ENCODE results near the gene DLGAP1. TPM values are rescaled to one million over a fixed set of nuclear protein-coding genes. Genes with fewer than 3 reads are reported as not detected.

Gene DLGAP1
- total and polyA plus RNA-seq, 5 donors from 2014 or later: 0.11 to 5.4 (median 0.68) TPM

DNA sequence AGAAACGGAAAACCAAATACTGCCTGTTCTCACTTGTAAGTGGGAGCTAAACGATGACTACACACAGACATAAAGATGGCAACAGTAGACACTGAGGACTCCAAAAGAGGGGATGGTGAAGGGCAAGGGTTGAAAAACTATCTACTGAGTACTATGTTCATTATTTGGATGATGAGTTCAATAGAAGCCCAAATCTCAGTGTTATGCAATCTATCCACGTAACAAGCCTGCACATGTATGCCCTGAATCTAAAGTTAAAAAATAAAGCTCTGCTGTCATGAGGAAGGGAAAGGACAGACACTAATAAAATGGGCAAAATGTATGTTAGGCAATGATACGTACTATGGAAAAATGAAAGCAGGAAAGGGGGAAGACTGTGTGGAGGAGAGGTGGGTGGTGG, 629.1 kb downstream of the DLGAP1 start:
- Histone ChIP-seq H3K27ac (ENCODE audit: insufficient read depth, low read length, poor library complexity, severe bottlenecking) (no peak overlapping the region), H3K9me3 (ENCODE audit: control insufficient read depth in 2 of 2, low read length in 2 of 2) (no peaks in the 10 kb centered on the region), H3K4me1 (ENCODE audit: control insufficient read depth, insufficient read depth, low read length, poor library complexity, severe bottlenecking) (no peaks in the 10 kb centered on the region), H3K36me3 (ENCODE audit: control insufficient read depth, insufficient read depth, low read length) (no peaks in the 10 kb centered on the region), H3K4me3 (ENCODE audit: low read depth, low read length) (no peak overlapping the region), H3K27me3 (ENCODE audit: control insufficient read depth, insufficient read depth, low read length) (no peaks in the 10 kb centered on the region)
- ATAC-seq (ENCODE audit: low read depth in 2 of 2): no peak
- Mint-ChIP-seq H3K27me3 (peaks cover 7% of the 10 kb centered on the region), H3K4me3 (no peak overlapping the region), H3K9me3 (peaks cover 0 to 3% (median 0%) of the 10 kb centered on the region in 7 donors), H3K4me1 (no peaks in the 10 kb centered on the region), H3K36me3 (no peaks in the 10 kb centered on the region), H3K27ac (no peak overlapping the region)
- no peak for DNase-seq

DNA sequence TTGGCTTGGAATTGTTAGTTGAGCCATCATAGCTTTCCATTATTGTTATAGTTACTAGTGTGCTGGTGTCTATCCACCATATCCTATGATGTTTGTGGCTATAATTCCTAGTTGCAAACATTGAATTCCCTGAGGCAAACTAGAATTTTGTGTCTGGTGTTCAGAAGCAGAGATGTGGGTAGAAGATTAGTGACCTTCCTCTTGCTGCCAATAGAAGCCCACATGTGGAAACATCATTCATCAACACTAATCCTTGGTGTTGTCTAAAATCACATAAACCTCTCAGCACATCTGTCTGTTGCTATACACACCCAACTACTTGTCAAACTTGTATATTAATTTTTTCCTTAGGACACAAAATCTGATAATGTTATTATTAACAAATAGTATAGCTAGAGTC, 631.0 kb downstream of the DLGAP1 start:
- Mint-ChIP-seq H3K4me3 (no peak overlapping the region), H3K36me3 (no peaks in the 10 kb centered on the region), H3K9me3 (peaks cover 0 to 2% (median 0%) of the 10 kb centered on the region in 7 donors), H3K27ac (no peak overlapping the region), H3K4me1 (no peaks in the 10 kb centered on the region), H3K27me3 (peaks cover 7% of the 10 kb centered on the region)
- Histone ChIP-seq H3K4me3 (ENCODE audit: low read depth, low read length) (no peak overlapping the region), H3K27ac (ENCODE audit: insufficient read depth, low read length, poor library complexity, severe bottlenecking) (no peak overlapping the region), H3K4me1 (ENCODE audit: control insufficient read depth, insufficient read depth, low read length, poor library complexity, severe bottlenecking) (no peaks in the 10 kb centered on the region), H3K36me3 (ENCODE audit: control insufficient read depth, insufficient read depth, low read length) (no peaks in the 10 kb centered on the region), H3K27me3 (ENCODE audit: control insufficient read depth, insufficient read depth, low read length) (no peaks in the 10 kb centered on the region), H3K9me3 (ENCODE audit: control insufficient read depth in 2 of 2, low read length in 2 of 2) (no peaks in the 10 kb centered on the region)
- ATAC-seq (ENCODE audit: low read depth in 2 of 2): no peak
- no peak for DNase-seq

DNA sequence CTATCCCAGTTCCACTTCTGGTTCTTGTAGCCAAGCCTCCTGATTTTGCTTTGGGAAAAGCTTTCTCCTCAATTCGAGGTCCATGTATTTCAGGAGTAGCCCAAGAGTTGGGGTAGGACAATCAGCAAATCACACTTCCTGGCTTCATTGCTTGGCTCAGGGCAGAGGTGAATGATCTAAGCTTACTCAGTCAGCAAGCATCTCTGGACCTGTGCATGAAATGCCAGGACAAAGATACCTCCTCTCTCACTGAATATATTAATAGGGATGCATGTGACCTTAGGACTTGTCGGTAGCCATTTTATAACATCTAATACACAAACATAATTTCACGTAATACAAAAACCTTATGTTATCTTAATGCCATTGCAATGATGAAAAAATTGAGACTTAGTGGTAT, 632.0 kb downstream of the DLGAP1 start:
- no peak overlapping the region for H3K27ac Mint-ChIP-seq
- no peaks in the 10 kb centered on the region for H3K36me3 Mint-ChIP-seq
- no peaks in the 10 kb centered on the region for H3K9me3 ChIP-seq (ENCODE audit: control insufficient read depth in 2 of 2, low read length in 2 of 2)
- no peaks in the 10 kb centered on the region for H3K36me3 ChIP-seq (ENCODE audit: control insufficient read depth, insufficient read depth, low read length)
- peaks cover 7% of the 10 kb centered on the region for H3K27me3 Mint-ChIP-seq
- H3K4me3 Mint-ChIP-seq: no peak overlapping the region
- no peak overlapping the region for H3K27ac ChIP-seq (ENCODE audit: insufficient read depth, low read length, poor library complexity, severe bottlenecking)
- no peak overlapping the region for H3K4me3 ChIP-seq (ENCODE audit: low read depth, low read length)
- DNase-seq (no peak), ATAC-seq (ENCODE audit: low read depth in 2 of 2) (no peak)
- no peaks in the 10 kb centered on the region for H3K4me1 ChIP-seq (ENCODE audit: control insufficient read depth, insufficient read depth, low read length, poor library complexity, severe bottlenecking)
- H3K9me3 Mint-ChIP-seq: peaks cover 0 to 2% (median 0%) of the 10 kb centered on the region in 7 donors
- no peaks in the 10 kb centered on the region for H3K27me3 ChIP-seq (ENCODE audit: control insufficient read depth, insufficient read depth, low read length)
- H3K4me1 Mint-ChIP-seq: no peaks in the 10 kb centered on the region

DNA sequence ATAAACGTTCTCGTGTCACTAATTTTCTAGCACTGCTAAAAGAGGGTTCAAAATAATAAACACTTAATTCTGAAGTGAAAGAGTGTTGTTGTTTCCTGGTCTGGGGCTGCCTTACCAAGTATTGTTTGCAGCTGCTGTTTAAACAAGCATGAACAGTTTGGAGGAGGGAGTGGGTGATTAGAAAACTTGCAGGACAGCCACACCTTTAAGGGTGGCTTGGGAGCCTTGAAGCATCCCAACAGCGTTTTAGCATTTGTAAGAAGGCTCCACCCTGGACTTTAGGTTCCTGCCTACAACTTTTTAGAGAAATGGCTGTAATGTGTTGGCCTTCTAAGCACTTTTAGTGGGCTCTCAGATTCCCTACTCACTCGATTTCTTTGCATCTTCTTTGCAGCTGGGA, 633.6 kb downstream of the DLGAP1 start:
- no peaks in the 10 kb centered on the region for H3K36me3 ChIP-seq (ENCODE audit: control insufficient read depth, insufficient read depth, low read length)
- no peak overlapping the region for H3K4me3 ChIP-seq (ENCODE audit: low read depth, low read length)
- H3K4me1 ChIP-seq (ENCODE audit: control insufficient read depth, insufficient read depth, low read length, poor library complexity, severe bottlenecking): no peaks in the 10 kb centered on the region
- H3K36me3 Mint-ChIP-seq: no peaks in the 10 kb centered on the region
- H3K27me3 ChIP-seq (ENCODE audit: control insufficient read depth, insufficient read depth, low read length): no peaks in the 10 kb centered on the region
- no peaks in the 10 kb centered on the region for H3K4me1 Mint-ChIP-seq
- peaks cover 13% of the 10 kb centered on the region for H3K27me3 Mint-ChIP-seq
- no peak overlapping the region for H3K27ac Mint-ChIP-seq
- H3K9me3 ChIP-seq (ENCODE audit: control insufficient read depth in 2 of 2, low read length in 2 of 2): no peaks in the 10 kb centered on the region
- no peak overlapping the region for H3K27ac ChIP-seq (ENCODE audit: insufficient read depth, low read length, poor library complexity, severe bottlenecking)
- ATAC-seq (ENCODE audit: low read depth in 2 of 2) (no peak), DNase-seq (no peak)
- H3K4me3 Mint-ChIP-seq: no peak overlapping the region
- peaks cover 0 to 2% (median 0%) of the 10 kb centered on the region in 7 donors for H3K9me3 Mint-ChIP-seq

DNA sequence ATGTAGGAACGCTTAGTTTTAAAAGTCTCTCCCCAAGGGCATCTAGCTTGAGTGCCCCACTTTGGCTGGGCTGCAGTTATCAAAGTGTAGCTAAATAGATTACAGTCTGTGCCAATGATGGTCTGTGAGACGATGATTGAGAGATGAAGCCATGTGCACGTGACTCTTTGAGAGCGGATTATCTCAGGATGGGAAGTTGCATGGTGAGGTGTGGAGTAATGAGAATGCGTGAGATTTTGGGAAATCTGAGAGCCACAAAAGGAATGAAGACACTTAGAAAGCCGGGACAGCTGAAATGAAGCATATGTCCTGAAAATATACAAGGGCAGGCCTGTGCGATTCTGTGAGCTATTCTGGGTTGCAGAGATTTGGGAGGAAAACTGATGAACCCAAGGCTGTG, 635.1 kb downstream of the DLGAP1 start:
- Histone ChIP-seq H3K4me3 (ENCODE audit: low read depth, low read length) (no peak overlapping the region), H3K4me1 (ENCODE audit: control insufficient read depth, insufficient read depth, low read length, poor library complexity, severe bottlenecking) (no peaks in the 10 kb centered on the region), H3K9me3 (ENCODE audit: control insufficient read depth in 2 of 2, low read length in 2 of 2) (no peaks in the 10 kb centered on the region), H3K27ac (ENCODE audit: insufficient read depth, low read length, poor library complexity, severe bottlenecking) (no peak overlapping the region), H3K27me3 (ENCODE audit: control insufficient read depth, insufficient read depth, low read length) (peaks cover 4% of the 10 kb centered on the region), H3K36me3 (ENCODE audit: control insufficient read depth, insufficient read depth, low read length) (no peaks in the 10 kb centered on the region)
- Mint-ChIP-seq H3K36me3 (no peaks in the 10 kb centered on the region), H3K9me3 (no peaks in the 10 kb centered on the region), H3K4me3 (no peak overlapping the region), H3K4me1 (no peaks in the 10 kb centered on the region), H3K27me3 (peaks cover 13% of the 10 kb centered on the region), H3K27ac (no peak overlapping the region)
- DNase-seq: no peak
- ATAC-seq (ENCODE audit: low read depth in 2 of 2): no peak

DNA sequence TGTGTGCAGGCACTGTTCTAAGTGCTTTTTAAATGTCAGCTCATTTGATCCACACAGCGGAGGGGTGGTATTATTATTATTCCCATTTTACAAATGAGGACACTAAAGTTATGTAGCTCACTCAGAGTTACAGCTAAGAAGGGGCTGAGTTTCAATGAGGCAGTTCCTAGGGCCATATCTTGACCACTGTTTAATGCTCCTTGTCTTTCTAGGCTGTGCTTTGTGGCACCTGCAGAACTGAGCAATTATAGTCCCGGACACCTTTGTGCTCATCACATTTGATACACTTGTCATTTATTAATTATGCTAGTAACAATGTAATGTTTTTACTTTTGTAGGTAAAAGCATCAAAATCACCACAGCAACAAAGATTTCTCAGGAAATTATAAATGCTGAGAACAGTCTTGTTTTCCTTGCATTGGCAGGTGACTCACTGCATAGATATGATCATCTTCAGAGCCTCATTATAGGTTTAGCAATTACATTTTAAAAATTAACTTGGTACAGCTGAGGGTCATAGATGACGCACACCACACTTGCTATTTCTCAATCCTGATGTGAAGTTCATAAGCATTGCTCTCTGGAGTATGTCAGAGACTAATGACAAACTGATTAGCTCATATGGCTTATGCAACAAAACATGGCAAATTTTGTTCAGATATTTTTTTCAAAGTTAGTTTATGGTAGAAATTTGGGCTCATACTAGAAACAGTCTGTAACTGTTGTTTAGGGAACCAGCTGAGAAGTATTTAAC, 638.3 kb downstream of the DLGAP1 start:
- H3K27me3 Mint-ChIP-seq: peaks cover 12% of the 10 kb centered on the region
- Histone ChIP-seq H3K27ac (ENCODE audit: insufficient read depth, low read length, poor library complexity, severe bottlenecking) (no peak overlapping the region), H3K27me3 (ENCODE audit: control insufficient read depth, insufficient read depth, low read length) (peaks cover 4% of the 10 kb centered on the region), H3K4me1 (ENCODE audit: control insufficient read depth, insufficient read depth, low read length, poor library complexity, severe bottlenecking) (no peaks in the 10 kb centered on the region), H3K4me3 (ENCODE audit: low read depth, low read length) (no peak overlapping the region), H3K9me3 (ENCODE audit: control insufficient read depth in 2 of 2, low read length in 2 of 2) (no peaks in the 10 kb centered on the region), H3K36me3 (ENCODE audit: control insufficient read depth, insufficient read depth, low read length) (no peaks in the 10 kb centered on the region)
- H3K4me1 Mint-ChIP-seq: no peaks in the 10 kb centered on the region
- no peak for ATAC-seq (ENCODE audit: low read depth in 2 of 2)
- H3K36me3 Mint-ChIP-seq: no peaks in the 10 kb centered on the region
- H3K9me3 Mint-ChIP-seq: peaks cover 0 to 1% (median 0%) of the 10 kb centered on the region in 7 donors
- no peak overlapping the region for H3K27ac Mint-ChIP-seq
- no peak for DNase-seq
- H3K4me3 Mint-ChIP-seq: no peak overlapping the region

DNA sequence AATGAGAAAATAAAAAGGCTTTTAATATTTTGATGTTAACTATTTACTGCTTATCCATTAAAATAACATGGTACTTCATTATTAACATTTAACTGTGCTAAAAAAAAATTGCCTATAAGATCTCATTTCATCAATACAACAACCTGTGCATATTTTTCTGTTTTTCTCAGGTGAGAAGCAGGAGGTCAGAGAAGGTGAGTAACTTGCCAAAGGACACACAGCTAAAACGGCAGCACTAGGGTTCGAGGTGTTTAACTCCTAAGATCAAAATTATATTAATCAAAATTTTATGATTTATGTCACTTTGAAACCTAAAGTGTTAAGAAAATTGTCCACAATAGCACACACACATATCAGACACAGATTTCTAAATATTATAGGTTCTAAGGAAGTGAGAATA, 639.1 kb downstream of the DLGAP1 start:
- H3K4me3 Mint-ChIP-seq: no peak overlapping the region
- peaks cover 9% of the 10 kb centered on the region for H3K27me3 Mint-ChIP-seq
- Histone ChIP-seq H3K4me3 (ENCODE audit: low read depth, low read length) (no peak overlapping the region), H3K36me3 (ENCODE audit: control insufficient read depth, insufficient read depth, low read length) (no peaks in the 10 kb centered on the region), H3K27me3 (ENCODE audit: control insufficient read depth, insufficient read depth, low read length) (peaks cover 4% of the 10 kb centered on the region), H3K4me1 (ENCODE audit: control insufficient read depth, insufficient read depth, low read length, poor library complexity, severe bottlenecking) (no peaks in the 10 kb centered on the region), H3K9me3 (ENCODE audit: control insufficient read depth in 2 of 2, low read length in 2 of 2) (no peaks in the 10 kb centered on the region), H3K27ac (ENCODE audit: insufficient read depth, low read length, poor library complexity, severe bottlenecking) (no peak overlapping the region)
- H3K4me1 Mint-ChIP-seq: no peaks in the 10 kb centered on the region
- DNase-seq: no peak
- H3K36me3 Mint-ChIP-seq: no peaks in the 10 kb centered on the region
- no peak overlapping the region for H3K27ac Mint-ChIP-seq
- ATAC-seq (ENCODE audit: low read depth in 2 of 2): no peak
- peaks cover 0 to 1% (median 0%) of the 10 kb centered on the region in 7 donors for H3K9me3 Mint-ChIP-seq

DNA sequence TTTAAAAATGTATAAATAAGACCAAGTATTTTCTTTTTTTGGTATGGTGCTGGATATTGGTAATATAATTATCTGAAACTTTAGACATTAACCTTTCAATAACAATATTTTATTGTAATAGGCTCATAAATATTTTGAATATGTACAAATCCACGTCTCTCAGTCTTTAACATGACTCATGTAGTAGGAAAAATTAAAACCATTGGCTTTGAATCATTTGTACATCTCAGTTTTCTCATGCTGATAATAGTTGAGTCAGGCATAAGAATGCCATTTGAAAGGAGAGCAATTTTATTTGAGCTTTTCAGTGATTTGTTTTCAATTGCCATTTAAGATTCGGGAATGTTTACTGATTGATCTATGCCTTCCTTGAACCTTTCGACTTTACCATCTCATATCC, 640.3 kb downstream of the DLGAP1 start:
- H3K4me3 Mint-ChIP-seq: no peak overlapping the region
- Histone ChIP-seq H3K27me3 (ENCODE audit: control insufficient read depth, insufficient read depth, low read length) (peaks cover 4% of the 10 kb centered on the region), H3K4me1 (ENCODE audit: control insufficient read depth, insufficient read depth, low read length, poor library complexity, severe bottlenecking) (no peaks in the 10 kb centered on the region), H3K36me3 (ENCODE audit: control insufficient read depth, insufficient read depth, low read length) (no peaks in the 10 kb centered on the region), H3K9me3 (ENCODE audit: control insufficient read depth in 2 of 2, low read length in 2 of 2) (no peaks in the 10 kb centered on the region), H3K27ac (ENCODE audit: insufficient read depth, low read length, poor library complexity, severe bottlenecking) (no peak overlapping the region), H3K4me3 (ENCODE audit: low read depth, low read length) (no peak overlapping the region)
- no peak overlapping the region for H3K27ac Mint-ChIP-seq
- no peak for ATAC-seq (ENCODE audit: low read depth in 2 of 2)
- peaks cover 12% of the 10 kb centered on the region for H3K27me3 Mint-ChIP-seq
- H3K9me3 Mint-ChIP-seq: peaks cover 0 to 3% (median 0%) of the 10 kb centered on the region in 7 donors
- DNase-seq: no peak
- no peaks in the 10 kb centered on the region for H3K36me3 Mint-ChIP-seq
- no peaks in the 10 kb centered on the region for H3K4me1 Mint-ChIP-seq

All from CD4-positive, CD25-positive, alpha-beta regulatory T cell (primary cell).